ENCODE data around the gene RABEPK. TPM values are rescaled to one million over a fixed set of nuclear protein-coding genes. Genes with fewer than 3 reads are reported as not detected.
"Not testable (repeated sequence)": the region's sequence is repeated elsewhere in the genome, so short reads cannot be mapped to it uniquely, and the experiment has no call there.

The RABEPK gene
- total and polyA plus RNA-seq, 10 of the 15 experiments (the other 5 are each of a cell fraction or from before 2014, with no cell fraction given), result 26.9 to 59.8 (median 39.4) TPM

GRCh38 chr9:125181756-125182155 lies 18.6 kb upstream of the RABEPK start:
- ATAC-seq; H3K36me3 ChIP-seq (ENCODE audit: control insufficient read depth in 2 of 2, insufficient read depth in 2 of 2, low read length in 1 of 2); CTCF ChIA-PET; H3K9ac ChIP-seq (ENCODE audit: control insufficient read depth, insufficient read depth, low read length); DNase-seq (ENCODE audit: low read depth, low spot score); H2AFZ ChIP-seq (ENCODE audit: control insufficient read depth, low read depth, low read length); H4K20me1 ChIP-seq (ENCODE audit: control insufficient read depth, insufficient read depth); RAD21 ChIA-PET (ENCODE audit: unreplicated experiment); H3K27me3 ChIP-seq (replicated peaks in 1 of 2; ENCODE audit: control insufficient read depth in 2 of 2, insufficient read depth in 2 of 2, low read length in 1 of 2); intact Hi-C loops (cut with micrococcal nuclease; ENCODE audit: unreplicated experiment); H3K4me1 ChIP-seq (ENCODE audit: control insufficient read depth, insufficient read depth, low read length); H3K4me2 ChIP-seq (ENCODE audit: control insufficient read depth, insufficient read depth); H3K9me3 ChIP-seq (replicated peaks; ENCODE audit: control insufficient read depth, insufficient read depth, low read length); in situ Hi-C loops (cut with MboI); H3K27ac ChIP-seq (ENCODE audit: control insufficient read depth, insufficient read depth); FAIRE-seq; H3K4me3 ChIP-seq; BruUV-seq (replicated peaks): not testable (repeated sequence)
- WGBS (ENCODE audit: insufficient coverage, insufficient replicate concordance, low lambda C conversion rate, missing lambda C conversion rate), result 89% methylated on average over 4 of the region's 4 CpGs
- ChIA-PET POLR2A (interaction anchor here (1.0 to 1.1 kb wide), 2 partner anchors 17 to 57 kb away, joined by 3 to 4 read pairs; no protein-coding TSS in a partner anchor), SMC1A (ENCODE audit: uncharacterized antibody, unreplicated experiment) (interaction anchor here (0.6 kb wide), 1 partner anchor 61 kb away, joined by 3 read pairs; no protein-coding TSS in a partner anchor)
- H3K79me2 ChIP-seq (ENCODE audit: control insufficient read depth, insufficient read depth, low read length), result peaks cover 63% of the 10 kb centered on the region

- ChIA-PET POLR2A (interaction anchor here (0.6 to 1.1 kb wide), 2 partner anchors 56 to 659 kb away, joined by 3 read pairs; no protein-coding TSS in a partner anchor), CTCF (no interaction called here), RAD21 (ENCODE audit: unreplicated experiment) (no interaction called here), SMC1A (ENCODE audit: uncharacterized antibody, unreplicated experiment) (no interaction called here)
- 94% methylated on average over 2 of the region's 2 CpGs for whole genome bisulfite sequencing (ENCODE audit: insufficient coverage, insufficient replicate concordance, low lambda C conversion rate, missing lambda C conversion rate)
- Histone ChIP-seq H3K27ac (ENCODE audit: control insufficient read depth, insufficient read depth) (no peak overlapping the region), H3K4me3 (no peak overlapping the region), H4K20me1 (ENCODE audit: control insufficient read depth, insufficient read depth) (no peaks in the 10 kb centered on the region), H3K36me3 (ENCODE audit: control insufficient read depth in 2 of 2, insufficient read depth in 2 of 2, low read length in 1 of 2) (peaks cover 0 to 1% of the 10 kb centered on the region in 2 experiments; a peak in 1 of 4 replicates), H3K27me3 (replicated peaks in 1 of 2; ENCODE audit: control insufficient read depth in 2 of 2, insufficient read depth in 2 of 2, low read length in 1 of 2) (no peaks in the 10 kb centered on the region), H3K9ac (ENCODE audit: control insufficient read depth, insufficient read depth, low read length) (no peak overlapping the region), H3K4me1 (ENCODE audit: control insufficient read depth, insufficient read depth, low read length) (no peaks in the 10 kb centered on the region), H2AFZ (ENCODE audit: control insufficient read depth, low read depth, low read length) (no peak overlapping the region), H3K9me3 (replicated peaks; ENCODE audit: control insufficient read depth, insufficient read depth, low read length) (no peaks in the 10 kb centered on the region), H3K79me2 (ENCODE audit: control insufficient read depth, insufficient read depth, low read length) (peaks cover 69% of the 10 kb centered on the region), H3K4me2 (ENCODE audit: control insufficient read depth, insufficient read depth) (no peak overlapping the region)
- TF ChIP-seq TCF3 (IDR thresholded peaks at IDR 0.05; ENCODE audit: borderline replicate concordance, insufficient read depth, low read depth, low read length), result no peak
- intact Hi-C loops (cut with micrococcal nuclease; ENCODE audit: unreplicated experiment), result no loop called here
- in situ Hi-C loops (cut with MboI), result no loop called here
- no TSS peak for BruUV-seq (replicated peaks)
- no peak for DNase-seq (ENCODE audit: low read depth, low spot score)
- no peak for FAIRE-seq
- ATAC-seq, result no peak
These were observed 17.3 kb upstream of the RABEPK start for GRCh38 chr9:125183054-125183453.
